ENCODE results near the gene DLX3.

- TF ChIP-seq TAF1 (IDR thresholded peaks at IDR 0.05; ENCODE audit: borderline replicate concordance, low read depth, low read length) (no peak), MAX (IDR thresholded peaks at IDR 0.05; ENCODE audit: low read depth) (no peak), MEF2A (IDR thresholded peaks at IDR 0.05; ENCODE audit: borderline replicate concordance, low read depth) (no peak), CTCF (IDR thresholded peaks at IDR 0.05) (no peak), JUND (IDR thresholded peaks at IDR 0.05) (no peak), NFIC (IDR thresholded peaks at IDR 0.05; ENCODE audit: borderline replicate concordance) (no peak), RXRA (IDR thresholded peaks at IDR 0.05; ENCODE audit: borderline replicate concordance, low read depth) (no peak), USF1 (IDR thresholded peaks at IDR 0.05; ENCODE audit: borderline replicate concordance, low read depth) (no peak), RCOR1 (IDR thresholded peaks at IDR 0.05; ENCODE audit: low read length) (no peak), TEAD4 (IDR thresholded peaks at IDR 0.05; ENCODE audit: borderline replicate concordance, insufficient read depth) (no peak)
These were observed 24.5 kb downstream of the DLX3 start for GRCh38 chr17:49970498-49970897.
